GM10847 (cell line): Measurements from ENCODE around the gene EMX1.

Source experiments
- POLR2A ChIP-seq: IDR thresholded peaks from 2 replicates; pipeline ENCODE4 v1.6.1; 2011; ENCODE audit not compliant: insufficient read length; ENCODE audit errors: extremely low read depth

EMX1 gene

GRCh38 chr2:72916743-72917137 is 579 bp upstream of the EMX1 start:
- TF ChIP-seq POLR2A = no peak

- TF ChIP-seq POLR2A = no peak
These were observed 696 bp downstream of the EMX1 start for GRCh38 chr2:72917877-72918553.

GRCh38 chr2:72919414-72920317 is 2.3 kb downstream of the EMX1 start:
- no peak for TF ChIP-seq POLR2A

GRCh38 chr2:72920318-72921087 is 3.2 kb downstream of the EMX1 start:
- no peak for TF ChIP-seq POLR2A

GRCh38 chr2:72921088-72921851 is 4.0 kb downstream of the EMX1 start:
- TF ChIP-seq POLR2A = no peak

- no peak for TF ChIP-seq POLR2A
These were observed 4.5 kb downstream of the EMX1 start for GRCh38 chr2:72921853-72922252.

GRCh38 chr2:72923833-72924352 is 6.6 kb downstream of the EMX1 start:
- no peak for TF ChIP-seq POLR2A

- no peak for TF ChIP-seq POLR2A
These were observed 7.3 kb downstream of the EMX1 start for GRCh38 chr2:72924353-72925240.

GRCh38 chr2:72925328-72925943 is 8.1 kb downstream of the EMX1 start:
- TF ChIP-seq POLR2A = no peak

- TF ChIP-seq POLR2A = no peak
These were observed 9.0 kb downstream of the EMX1 start for GRCh38 chr2:72926368-72926767.

GRCh38 chr2:72926811-72927465 is 9.6 kb downstream of the EMX1 start:
- no peak for TF ChIP-seq POLR2A

- no peak for TF ChIP-seq POLR2A
These were observed 10.6 kb downstream of the EMX1 start for GRCh38 chr2:72927619-72928550.
